SU-DHL-6 (cell line): ENCODE results near the gene MECR.

ENCODE experiments used
- H2AFZ ChIP-seq: fragments of 200-600 bp; sonication (generic); 2 replicates; pipeline ENCODE4 v1.6.1; 2014; ENCODE audit warnings: low read depth, mild to moderate bottlenecking, moderate library complexity, mixed read lengths, antibody characterized with exemption, low read length; ENCODE audit not compliant: severe bottlenecking
- H3F3A ChIP-seq: fragments of 200-600 bp; shearing (Covaris generic); 2 replicates; pipeline ENCODE4 v1.6.0; 2016; ENCODE audit warnings: antibody characterized with exemption, mild to moderate bottlenecking; ENCODE audit not compliant: insufficient read depth
- H3K27ac ChIP-seq: fragments of 200-600 bp; sonication (generic); 2 replicates; pipeline ENCODE4 v1.5.1; 2016; ENCODE audit warnings: low read depth, mild to moderate bottlenecking, low read length, moderate library complexity, mixed read lengths
- H3K27me3 ChIP-seq: fragments of 200-600 bp; sonication (generic), shearing (Covaris generic); 2 replicates; pipeline ENCODE4 v1.6.0; 2014; ENCODE audit warnings: mild to moderate bottlenecking, low read length
- H3K36me3 ChIP-seq: fragments of 200-600 bp; sonication (generic); 2 replicates; pipeline ENCODE4 v1.6.1; 2014; ENCODE audit warnings: mild to moderate bottlenecking, low read length, mixed read lengths
- H3K4me2 ChIP-seq: fragments of 300-600, 200-600 bp; shearing (Covaris generic), sonication (generic); 2 replicates; pipeline ENCODE4 v1.6.0; 2014; ENCODE audit warnings: low read length, low read depth, mild to moderate bottlenecking; ENCODE audit not compliant: poor library complexity, severe bottlenecking
- H3K4me3 ChIP-seq: fragments of 200-600 bp; sonication (generic); 2 replicates; pipeline ENCODE4 v1.5.1; 2014; ENCODE audit warnings: antibody characterized with exemption, low read length, mild to moderate bottlenecking, mixed read lengths; ENCODE audit not compliant: insufficient read depth, poor library complexity, severe bottlenecking
- H3K79me2 ChIP-seq: fragments of 200-600 bp; sonication (generic); 2 replicates; pipeline ENCODE4 v1.6.1; 2014; ENCODE audit warnings: mild to moderate bottlenecking, low read length, moderate library complexity; ENCODE audit not compliant: insufficient read depth
- H3K9ac ChIP-seq: fragments of 200-600 bp; sonication (generic); 2 replicates; pipeline ENCODE4 v1.7.0; 2014; ENCODE audit warnings: mild to moderate bottlenecking, low read length
- H3K9me2 ChIP-seq: fragments of 200-600 bp; sonication (generic); replicated peaks from 2 replicates; pipeline ENCODE4 v1.6.1; 2014; ENCODE audit warnings: low read length; ENCODE audit not compliant: insufficient read depth
- H3K9me3 ChIP-seq: fragments of 200-600 bp; sonication (generic); 2 replicates; pipeline ENCODE4 v1.6.1; 2014; ENCODE audit warnings: low read length, mixed read lengths; ENCODE audit not compliant: insufficient read depth
- H4K20me1 ChIP-seq: fragments of 200-600 bp; sonication (generic); 2 replicates; pipeline ENCODE4 v1.6.1; 2014; ENCODE audit warnings: low read depth, mild to moderate bottlenecking, antibody characterized with exemption, low read length, moderate library complexity, mixed read lengths
- CTCF ChIP-seq: fragments of 200-600 bp; sonication (generic); IDR thresholded peaks from one replicate; pipeline ENCODE4 v1.5.1; 2017; ENCODE audit warnings: antibody characterized with exemption, mild to moderate bottlenecking, low read length, moderate library complexity; ENCODE audit not compliant: insufficient read depth, poor library complexity, severe bottlenecking
- EZH2phosphoT487 ChIP-seq: fragments of 200-600 bp; sonication (generic), shearing (Covaris generic); conservative IDR thresholded peaks from 2 replicates; pipeline ENCODE4 v1.6.1; 2018; ENCODE audit warnings: mild to moderate bottlenecking, antibody characterized with exemption, low read length, moderate library complexity, mixed read lengths

Gene MECR

GRCh38 chr1:29278124-29278523, 47.4 kb upstream of the MECR start:
- H3K79me2 ChIP-seq = no peaks in the 10 kb centered on the region
- H3K9me2 ChIP-seq = no peaks in the 10 kb centered on the region
- no peak overlapping the region for H3K4me2 ChIP-seq
- TF ChIP-seq CTCF (no peak), EZH2phosphoT487 (no peak)
- H3K4me3 ChIP-seq = no peak overlapping the region
- H3K27ac ChIP-seq = no peak overlapping the region
- H3K36me3 ChIP-seq = no peaks in the 10 kb centered on the region
- no peaks in the 10 kb centered on the region for H3F3A ChIP-seq
- H2AFZ ChIP-seq = no peak overlapping the region
- no peaks in the 10 kb centered on the region for H3K27me3 ChIP-seq
- no peaks in the 10 kb centered on the region for H4K20me1 ChIP-seq
- H3K9ac ChIP-seq = no peak overlapping the region
- no peaks in the 10 kb centered on the region for H3K9me3 ChIP-seq

- TF ChIP-seq CTCF (no peak), EZH2phosphoT487 (no peak)
- Histone ChIP-seq H3K9me2 (no peaks in the 10 kb centered on the region), H3K9ac (no peak overlapping the region), H4K20me1 (no peaks in the 10 kb centered on the region), H3K9me3 (no peaks in the 10 kb centered on the region), H3K4me2 (no peak overlapping the region), H3K27ac (no peak overlapping the region), H3F3A (no peaks in the 10 kb centered on the region), H2AFZ (no peak overlapping the region), H3K27me3 (no peaks in the 10 kb centered on the region), H3K36me3 (no peaks in the 10 kb centered on the region), H3K4me3 (no peak overlapping the region), H3K79me2 (no peaks in the 10 kb centered on the region)
Measured at GRCh38 chr1:29275435-29275834, 44.7 kb upstream of the MECR start.

GRCh38 chr1:29272147-29272907, 41.6 kb upstream of the MECR start:
- H3K4me3 ChIP-seq = no peak overlapping the region
- no peak for TF ChIP-seq CTCF
- no peak for TF ChIP-seq EZH2phosphoT487
- H3K9me3 ChIP-seq = no peaks in the 10 kb centered on the region

More at GRCh38 chr1:29272147-29272907, 41.6 kb upstream of the MECR start:
- Histone ChIP-seq H3K36me3 (no peaks in the 10 kb centered on the region), H3K9me2 (no peaks in the 10 kb centered on the region), H3K79me2 (no peaks in the 10 kb centered on the region), H4K20me1 (no peaks in the 10 kb centered on the region), H3K9ac (no peak overlapping the region), H3K4me2 (no peak overlapping the region), H3K27me3 (no peaks in the 10 kb centered on the region), H3K27ac (no peak overlapping the region), H2AFZ (no peak overlapping the region), H3F3A (no peaks in the 10 kb centered on the region)
